ENCODE measurements around the gene KIF19.

KIF19 gene

GRCh38 chr17:74335529-74336062 is 9.6 kb downstream of the KIF19 start:
- TF ChIP-seq CTCF (IDR thresholded peaks at IDR 0.05; ENCODE audit: unreplicated experiment in 3 of 3), result no peak
- Mint-ChIP-seq H3K27ac (no peak overlapping the region), H3K4me1 (peaks cover 25% of the 10 kb centered on the region), H3K36me3 (ENCODE audit: low read depth) (no peaks in the 10 kb centered on the region), H3K4me3 (no peak overlapping the region), H3K27me3 (ENCODE audit: low read depth) (peaks cover 40% of the 10 kb centered on the region), H3K9me3 (no peaks in the 10 kb centered on the region)

- TF ChIP-seq CTCF (IDR thresholded peaks at IDR 0.05; ENCODE audit: unreplicated experiment in 3 of 3), result no peak
- no peaks in the 10 kb centered on the region for H3K36me3 Mint-ChIP-seq (ENCODE audit: low read depth)
- no peaks in the 10 kb centered on the region for H3K9me3 Mint-ChIP-seq
- H3K4me1 Mint-ChIP-seq, result peaks cover 25% of the 10 kb centered on the region
- no peak overlapping the region for H3K4me3 Mint-ChIP-seq
- no peak overlapping the region for H3K27ac Mint-ChIP-seq
- peaks cover 33% of the 10 kb centered on the region for H3K27me3 Mint-ChIP-seq (ENCODE audit: low read depth)
Measured at GRCh38 chr17:74336307-74336706, 10.3 kb downstream of the KIF19 start.

- H3K4me3 Mint-ChIP-seq, result no peak overlapping the region
- H3K27ac Mint-ChIP-seq, result no peak overlapping the region
- no peak for TF ChIP-seq CTCF (IDR thresholded peaks at IDR 0.05; ENCODE audit: unreplicated experiment in 3 of 3)
- no peaks in the 10 kb centered on the region for H3K36me3 Mint-ChIP-seq (ENCODE audit: low read depth)
- H3K4me1 Mint-ChIP-seq, result peaks cover 13% of the 10 kb centered on the region
- peaks cover 26% of the 10 kb centered on the region for H3K27me3 Mint-ChIP-seq (ENCODE audit: low read depth)
- H3K9me3 Mint-ChIP-seq, result no peaks in the 10 kb centered on the region
Measured at GRCh38 chr17:74337834-74338500, 11.9 kb downstream of the KIF19 start.

- no peak for TF ChIP-seq CTCF (IDR thresholded peaks at IDR 0.05; ENCODE audit: unreplicated experiment in 3 of 3)
- H3K9me3 Mint-ChIP-seq, result no peaks in the 10 kb centered on the region
- no peak overlapping the region for H3K27ac Mint-ChIP-seq
- H3K4me1 Mint-ChIP-seq, result peaks cover 12% of the 10 kb centered on the region
- no peak overlapping the region for H3K4me3 Mint-ChIP-seq
- H3K36me3 Mint-ChIP-seq (ENCODE audit: low read depth), result no peaks in the 10 kb centered on the region
- H3K27me3 Mint-ChIP-seq (ENCODE audit: low read depth), result peaks cover 29% of the 10 kb centered on the region
Measured at GRCh38 chr17:74339537-74340195, 13.6 kb downstream of the KIF19 start.

GRCh38 chr17:74340470-74341023 is 14.5 kb downstream of the KIF19 start:
- Mint-ChIP-seq H3K27ac (no peak overlapping the region), H3K36me3 (ENCODE audit: low read depth) (no peaks in the 10 kb centered on the region), H3K4me3 (no peak overlapping the region), H3K9me3 (no peaks in the 10 kb centered on the region), H3K27me3 (ENCODE audit: low read depth) (peaks cover 30% of the 10 kb centered on the region), H3K4me1 (peaks cover 12% of the 10 kb centered on the region)
- TF ChIP-seq CTCF (IDR thresholded peaks at IDR 0.05; ENCODE audit: unreplicated experiment in 3 of 3), result no peak

Measured in nephron (organoid).